Anterior cingulate cortex (tissue), 58 donors: ENCODE measurements around the gene DVL1.
"Not testable (repeated sequence)": the region's sequence is repeated elsewhere in the genome, so short reads cannot be mapped to it uniquely, and the experiment has no call there.

ENCODE experiments used
- DNase-seq, 58 donors: peaks; one replicate each; lab custom pipeline; 2025; lab: John Stamatoyannopoulos, UW

The DVL1 gene

GRCh38 chr1:1330366-1331067 is 18.7 kb downstream of the DVL1 start:
- no peak for DNase-seq

- DNase-seq, result no peak
Measured at GRCh38 chr1:1329304-1330210, 19.7 kb downstream of the DVL1 start.

GRCh38 chr1:1328254-1328653 is 21.0 kb downstream of the DVL1 start:
- no peak for DNase-seq

GRCh38 chr1:1327291-1327690 is 21.9 kb downstream of the DVL1 start:
- DNase-seq, result no peak

GRCh38 chr1:1326075-1326605 is 23.1 kb downstream of the DVL1 start:
- no peak for DNase-seq

- DNase-seq, result no peak
Measured at GRCh38 chr1:1325288-1326074, 23.7 kb downstream of the DVL1 start.

- DNase-seq, result peak in 57 of 58 donors; percentile 43 to 92 (median 87)
Measured at GRCh38 chr1:1324524-1325287, 24.5 kb downstream of the DVL1 start, which contains the start of the genes CPTP and INTS11. Gene CPTP (plus strand): TSS chr1:1324802. CDS start chr1:1326911, 2,109 bp downstream. Gene INTS11 (minus strand): TSS chr1:1324660. CDS start chr1:1324608, 52 bp downstream.

GRCh38 chr1:1324084-1324523 is 25.1 kb downstream of the DVL1 start:
- DNase-seq, result no peak

- no peak for DNase-seq
Measured at GRCh38 chr1:1322952-1323351, 26.3 kb downstream of the DVL1 start.

- DNase-seq, result no peak
Measured at GRCh38 chr1:1322418-1322817, 26.8 kb downstream of the DVL1 start.

- no peak for DNase-seq
Measured at GRCh38 chr1:1321477-1321876, 27.7 kb downstream of the DVL1 start.

GRCh38 chr1:1320666-1321448 is 28.4 kb downstream of the DVL1 start:
- DNase-seq, result no peak

- no peak for DNase-seq
Measured at GRCh38 chr1:1319646-1319941, 29.6 kb downstream of the DVL1 start.

- no peak for DNase-seq
Measured at GRCh38 chr1:1318777-1319645, 30.2 kb downstream of the DVL1 start.

- DNase-seq, result peak in 33 of 58 donors; percentile 7 to 73 (median 37)
Measured at GRCh38 chr1:1318131-1318652, 31.0 kb downstream of the DVL1 start.

- no peak for DNase-seq
Measured at GRCh38 chr1:1317420-1317819, 31.8 kb downstream of the DVL1 start.

GRCh38 chr1:1316199-1316598 is 33.0 kb downstream of the DVL1 start:
- not testable (repeated sequence) for DNase-seq
